HCT116 (cell line): ENCODE measurements around the gene CAPZB.

Experiments
- EZH2 ChIP-seq: fragments of 200-600 bp; sonication (generic); IDR thresholded peaks from 2 replicates; pipeline ENCODE4 v1.6.1; 2017; ENCODE audit warnings: antibody characterized with exemption, mixed run types
- RAD21 ChIP-seq: IDR thresholded peaks from 2 replicates; pipeline ENCODE4 v1.6.1; 2012; ENCODE audit warnings: low read depth, mild to moderate bottlenecking

GRCh38 chr1:19405761-19406487 lies 79.4 kb downstream of the CAPZB start:
- no peak for TF ChIP-seq EZH2
- no peak for TF ChIP-seq RAD21
